AG09309 (cell line): ENCODE results near the gene CALML4.

Experiments used
- DNase-seq: peaks from one replicate; pipeline ENCODE4 v3.0.0-alpha.2; 2010; ENCODE audit warnings: low read depth
- H3K4me3 ChIP-seq: 2 replicates; pipeline ENCODE4 v1.5.1; 2011; ENCODE audit warnings: mild to moderate bottlenecking, low read depth, low read length, moderate library complexity; ENCODE audit not compliant: control insufficient read depth
- CTCF ChIP-seq: IDR thresholded peaks from 2 replicates; pipeline ENCODE4 v1.5.1; 2011; ENCODE audit warnings: mild to moderate bottlenecking, low read depth, low read length, inconsistent platforms; ENCODE audit not compliant: insufficient read depth, control insufficient read depth; ENCODE audit errors: missing control alignments

CALML4 gene

GRCh38 chr15:68204776-68205557 lies at the start of gene CALML4:
TSS of gene CALML4 (minus strand) at chr15:68205332. CDS start at chr15:68205247, 85 bp downstream.
- TF ChIP-seq CTCF, result no peak
- no peak for DNase-seq

GRCh38 chr15:68252925-68253534 lies 47.9 kb upstream of the CALML4 start:
- H3K4me3 ChIP-seq, result no peak overlapping the region
- TF ChIP-seq CTCF, result peak; percentile 78
- DNase-seq, result peak; percentile 68

More at GRCh38 chr15:68204776-68205557, at the start of gene CALML4:
- H3K4me3 ChIP-seq, result no peak within 1 kb of the TSS

GRCh38 chr15:68249058-68249713 lies 44.1 kb upstream of the CALML4 start:
- no peak for TF ChIP-seq CTCF
- no peak overlapping the region for H3K4me3 ChIP-seq
- no peak for DNase-seq

GRCh38 chr15:68244235-68244634 lies 39.1 kb upstream of the CALML4 start:
- no peak for DNase-seq
- no peak overlapping the region for H3K4me3 ChIP-seq
- TF ChIP-seq CTCF, result no peak

- DNase-seq, result no peak
- TF ChIP-seq CTCF, result no peak
- H3K4me3 ChIP-seq, result no peak overlapping the region
Observed at GRCh38 chr15:68241088-68241935, 36.2 kb upstream of the CALML4 start.

GRCh38 chr15:68239025-68239424 lies 33.9 kb upstream of the CALML4 start:
- TF ChIP-seq CTCF, result no peak
- no peak overlapping the region for H3K4me3 ChIP-seq

More at GRCh38 chr15:68239025-68239424, 33.9 kb upstream of the CALML4 start:
- DNase-seq, result no peak
